DMS 273 (cell line): ENCODE data around the gene AKIRIN1.
"Not testable (repeated sequence)": the region's sequence is repeated elsewhere in the genome, so short reads cannot be mapped to it uniquely, and the experiment has no call there.

Experiments
- DNase-seq: peaks from one replicate; lab custom pipeline; 2025; ENCODE audit not compliant: unreplicated experiment; lab: John Stamatoyannopoulos, UW

AKIRIN1 gene

DNA sequence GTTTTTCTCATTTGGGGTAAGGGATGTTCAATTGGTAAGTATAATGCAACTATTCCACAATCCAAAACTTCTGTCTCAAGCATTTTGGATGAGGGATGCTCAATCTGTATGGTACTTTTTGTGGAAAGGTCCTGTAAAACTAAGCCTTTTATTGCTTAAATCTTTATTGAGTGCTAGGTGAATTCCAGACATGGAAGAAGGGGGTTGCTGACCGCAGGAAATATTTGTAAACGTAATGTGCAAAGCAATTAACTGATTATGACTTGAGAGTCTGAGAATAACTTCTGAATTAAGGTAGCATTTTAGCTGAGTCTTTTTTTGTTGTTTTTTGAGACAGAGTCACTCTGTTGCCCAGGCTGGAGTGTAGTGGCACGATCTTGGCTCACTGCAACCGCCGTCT is 3.1 kb downstream of the AKIRIN1 start:
- no peak for DNase-seq

DNA sequence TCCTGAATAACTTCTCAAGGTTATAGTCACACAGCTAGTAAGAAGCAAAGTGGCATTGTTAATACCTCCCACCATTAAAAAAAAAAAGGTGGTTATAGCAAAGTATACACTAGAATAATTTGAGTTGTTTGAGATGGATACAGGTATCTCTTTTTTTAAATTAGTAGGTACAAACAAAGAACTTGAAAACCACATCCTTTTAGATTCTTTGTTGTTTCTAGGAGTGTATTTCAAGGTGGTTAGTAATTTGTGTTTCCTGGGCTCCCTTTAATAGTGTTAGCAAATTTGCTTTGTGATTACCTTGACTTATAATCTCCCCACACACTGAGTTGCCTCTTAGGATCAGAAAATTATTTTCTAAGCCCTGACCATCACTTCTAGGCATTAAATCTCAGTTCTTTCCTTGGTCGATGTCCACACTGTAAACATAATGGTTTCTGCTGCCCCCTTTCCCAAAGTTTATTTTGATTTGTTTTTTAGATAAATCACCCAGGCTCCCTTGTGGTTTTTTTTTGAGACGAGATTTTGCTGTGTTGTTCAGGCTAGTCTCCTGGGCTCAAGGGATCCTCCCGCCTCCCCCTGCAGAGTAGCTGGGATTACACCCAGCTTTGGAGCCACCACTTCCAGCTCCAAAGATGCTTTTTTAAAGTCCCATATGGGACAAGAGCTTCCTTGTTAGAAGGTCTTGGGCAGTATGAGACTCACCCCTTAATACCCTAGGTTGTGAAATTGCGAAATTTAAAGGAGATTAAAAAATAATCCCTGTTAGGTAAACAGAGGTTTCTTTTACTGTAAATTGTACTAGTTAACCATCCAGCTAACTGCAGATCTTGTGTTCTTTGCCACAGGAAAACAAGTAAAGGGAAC is 6.2 kb downstream of the AKIRIN1 start:
- no peak for DNase-seq

DNA sequence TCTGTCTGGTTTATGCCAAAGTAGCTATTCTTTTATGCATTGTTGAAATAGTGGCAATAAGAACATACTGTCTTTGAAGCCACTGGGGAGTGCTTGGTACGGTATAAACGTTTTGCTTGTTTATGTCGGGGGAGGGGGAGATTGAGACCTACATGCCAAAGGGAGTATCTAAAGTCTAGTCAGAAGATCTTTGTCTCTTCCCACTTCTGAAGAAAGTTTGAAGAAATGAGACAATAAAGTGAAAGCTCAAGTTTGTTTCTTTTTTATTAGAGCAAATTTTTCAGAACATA is 6.8 kb downstream of the AKIRIN1 start:
- no peak for DNase-seq

DNA sequence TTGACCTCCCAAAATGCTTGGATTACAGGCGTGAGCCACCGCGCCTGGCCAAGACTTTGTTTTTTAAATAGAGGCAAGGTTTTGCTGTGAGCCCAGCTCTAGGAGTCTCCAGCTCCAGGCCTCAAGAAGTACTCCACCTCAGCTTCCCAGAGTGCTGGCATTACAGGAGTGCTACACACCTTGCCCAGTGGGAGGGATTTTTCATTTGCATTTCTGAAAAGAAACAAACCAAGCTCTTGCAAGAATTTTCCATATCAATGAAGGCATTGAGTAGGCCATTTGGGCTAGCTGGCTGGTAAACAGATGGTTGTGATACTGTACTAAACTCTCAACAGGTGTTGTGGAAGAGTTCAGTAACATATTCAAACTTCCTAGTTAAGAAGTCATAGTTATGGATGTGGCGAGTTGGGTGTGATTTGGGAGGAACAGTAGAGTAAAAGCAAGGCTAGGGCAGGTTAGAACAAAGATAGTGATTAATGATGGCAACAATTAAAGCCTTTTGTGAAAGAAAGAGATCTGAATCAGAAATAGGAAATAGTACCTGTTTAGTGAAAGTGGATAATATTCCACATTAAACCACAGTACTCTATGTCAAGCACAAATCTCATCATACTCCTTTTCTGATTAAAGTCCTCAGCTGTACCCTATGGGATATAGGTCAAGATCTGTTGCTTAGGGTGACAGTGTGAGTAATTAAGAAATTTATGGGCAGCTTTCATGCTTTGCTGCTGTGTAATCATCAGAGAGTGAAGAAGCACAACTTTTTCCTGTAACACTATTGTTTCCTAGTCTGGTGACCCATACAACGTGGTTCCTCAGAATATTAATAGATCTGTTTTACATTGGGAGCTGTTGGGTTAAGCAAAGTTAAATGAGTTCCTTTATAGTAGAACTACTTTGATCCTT is 10.7 kb downstream of the AKIRIN1 start:
- peak; percentile 89 for DNase-seq

DNA sequence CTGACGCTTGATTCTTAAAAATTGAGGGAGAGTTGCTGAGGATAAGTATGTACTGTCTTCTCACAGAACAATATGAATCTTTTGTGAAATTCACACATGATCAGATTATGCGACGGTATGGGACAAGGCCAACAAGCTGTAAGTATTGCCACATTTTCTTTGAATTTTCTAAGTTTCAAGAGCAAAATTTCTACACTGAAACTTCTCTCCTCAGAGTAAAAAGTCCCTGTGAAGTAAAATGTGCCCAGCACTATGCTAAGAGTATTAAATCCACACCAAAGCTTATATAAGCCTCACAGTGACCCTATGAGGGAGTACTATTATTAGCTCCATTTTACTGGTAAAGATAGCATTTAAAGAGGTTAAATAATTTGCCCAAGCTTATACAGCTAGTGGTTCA is 12.2 kb downstream of the AKIRIN1 start:
- no peak for DNase-seq

DNA sequence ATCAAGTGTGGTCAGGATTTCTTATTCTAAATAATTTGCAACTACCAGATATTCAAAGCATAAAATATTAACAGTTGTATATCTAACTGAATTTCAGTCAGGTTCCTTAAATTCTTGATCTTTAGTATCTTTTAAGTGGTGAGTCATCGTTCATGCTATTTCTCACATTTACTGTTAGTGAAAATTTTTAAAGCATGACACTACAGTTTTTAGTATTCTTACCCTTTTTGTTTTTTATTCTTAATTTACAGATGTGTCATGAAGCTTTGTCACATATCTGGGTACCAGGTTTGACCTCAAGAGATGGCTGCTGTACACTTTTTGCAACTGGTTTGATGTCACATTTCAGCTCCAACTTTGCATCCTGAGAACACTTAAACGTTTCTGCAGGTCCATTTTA is 12.7 kb downstream of the AKIRIN1 start:
- no peak for DNase-seq

DNA sequence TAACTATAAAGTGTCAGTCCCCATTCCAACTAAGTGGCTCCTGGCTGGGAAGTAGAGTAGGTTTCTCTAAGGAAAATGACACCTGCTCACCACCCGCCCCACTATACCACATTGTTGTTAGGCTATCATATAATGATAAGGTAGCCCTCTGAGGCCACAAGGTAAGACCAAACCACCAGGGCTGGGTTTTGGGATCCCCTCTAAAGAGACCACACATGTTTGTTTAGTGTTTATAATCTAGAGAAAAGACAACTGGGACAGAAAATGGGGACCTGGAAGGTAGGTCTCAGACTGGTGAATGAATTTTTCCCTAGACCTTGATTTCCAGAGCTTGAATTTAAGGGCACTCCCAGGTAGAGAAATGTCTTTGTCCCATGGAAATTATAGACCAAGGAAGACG is 15.2 kb downstream of the AKIRIN1 start:
- no peak for DNase-seq

DNA sequence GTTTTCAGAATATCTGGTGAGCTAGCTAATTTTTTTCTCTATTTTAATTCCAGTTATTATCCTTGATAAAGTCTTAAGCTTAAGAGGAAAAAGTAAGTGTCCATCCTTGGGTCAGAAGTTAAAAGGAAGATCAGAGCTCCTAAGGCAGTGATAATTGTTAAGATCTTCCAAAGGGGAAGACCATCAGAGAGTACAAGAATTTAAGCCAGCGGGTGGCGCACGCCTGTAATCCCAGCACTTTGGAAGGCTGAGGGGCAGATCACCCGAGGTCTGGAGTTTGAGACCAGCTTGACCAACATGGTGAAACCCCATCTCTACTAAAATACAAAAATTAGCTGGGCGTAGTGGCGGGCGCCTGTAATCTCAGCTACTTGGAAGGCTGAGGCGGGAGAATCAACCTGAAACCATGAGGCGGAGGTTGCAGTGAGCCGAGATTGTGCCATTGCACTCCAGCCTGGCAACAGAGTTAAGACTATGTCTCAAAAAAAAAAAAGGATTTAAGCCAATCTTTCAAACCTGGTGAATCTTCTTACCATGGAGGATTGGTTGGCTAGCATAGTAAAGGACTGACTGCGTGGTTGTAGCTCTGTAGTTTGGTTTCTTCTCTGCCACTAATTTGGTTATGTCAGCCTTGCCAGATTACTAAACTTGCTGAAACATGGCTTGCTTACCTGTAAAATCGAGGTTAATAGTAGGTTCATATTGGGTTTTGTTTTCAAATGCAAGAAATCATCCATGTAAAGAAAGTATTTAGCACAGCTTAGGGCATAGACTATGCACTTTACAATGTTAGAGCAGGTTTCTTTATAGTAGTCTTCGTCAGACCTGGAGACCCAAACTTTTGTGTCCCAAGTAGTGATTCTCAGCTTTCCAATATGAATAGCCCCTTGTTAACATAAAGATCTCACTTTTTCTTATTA is 15.9 kb downstream of the AKIRIN1 start:
- no peak for DNase-seq

DNA sequence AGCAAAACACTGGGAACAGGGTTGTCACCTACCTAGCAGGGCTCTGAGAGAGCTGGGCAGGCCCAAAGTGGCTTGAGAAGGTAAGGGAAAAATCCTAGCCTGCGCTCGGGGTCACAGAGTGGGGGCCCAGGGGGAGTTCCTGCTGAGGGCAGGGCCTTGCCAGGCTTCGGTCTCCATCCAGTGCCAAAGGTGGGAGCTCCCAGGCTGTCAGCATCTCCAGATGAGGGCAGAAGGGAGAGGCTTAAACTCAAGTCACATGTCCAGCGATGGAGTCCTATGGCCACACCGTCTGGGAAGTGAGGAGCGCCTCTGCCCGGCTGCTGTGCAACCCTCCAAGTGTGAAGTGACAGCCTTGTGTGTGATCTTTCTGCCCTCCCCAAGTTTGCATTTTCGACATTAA is 23.9 kb downstream of the AKIRIN1 start:
- DNase-seq = not testable (repeated sequence)

DNA sequence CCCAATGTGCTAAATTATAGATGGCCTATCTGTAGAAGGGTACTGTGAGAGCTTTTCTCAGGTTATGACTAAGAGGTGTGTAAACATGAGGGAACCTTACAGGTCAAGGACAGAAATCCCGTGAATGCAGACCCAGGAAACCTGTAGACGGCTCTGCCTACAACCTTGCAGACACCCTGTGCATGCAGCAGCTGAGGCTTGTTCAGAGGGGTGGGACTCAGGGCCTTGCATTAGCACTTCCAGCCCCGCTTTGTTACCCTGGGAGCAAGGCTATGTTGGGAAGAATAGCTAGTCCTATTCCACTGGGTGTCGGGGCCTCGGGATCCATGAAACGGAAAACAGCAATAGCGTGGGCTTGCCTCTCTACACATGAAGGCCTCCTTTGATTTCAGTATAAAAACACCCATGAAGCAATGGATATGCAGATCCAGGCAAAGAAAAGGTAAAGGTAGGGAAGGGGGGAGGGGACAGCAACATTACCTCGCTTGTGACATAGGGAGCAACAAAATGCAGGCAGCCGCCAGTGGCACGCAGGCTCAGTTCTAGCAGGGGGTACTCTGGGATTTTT is 25.6 kb downstream of the AKIRIN1 start:
- DNase-seq = no peak

DNA sequence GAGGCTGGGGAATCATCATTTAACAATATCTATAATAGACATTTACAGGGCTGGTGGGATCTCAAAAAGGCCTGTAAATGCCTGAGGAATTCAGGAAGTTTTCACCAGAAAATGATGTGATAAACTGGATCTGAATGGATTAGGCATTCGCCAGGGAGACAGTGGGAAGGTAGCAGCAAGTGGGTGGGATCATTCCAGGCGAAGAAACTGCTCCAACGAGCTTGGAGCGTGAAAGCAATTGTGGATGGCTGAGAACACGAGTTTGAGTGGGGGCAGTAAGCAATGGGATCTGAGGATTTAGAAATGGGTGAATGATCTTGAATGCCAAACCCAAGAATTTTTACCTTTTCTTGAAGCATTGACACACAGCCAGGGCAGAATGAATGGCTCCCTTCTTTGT is 26.2 kb downstream of the AKIRIN1 start:
- DNase-seq = no peak

DNA sequence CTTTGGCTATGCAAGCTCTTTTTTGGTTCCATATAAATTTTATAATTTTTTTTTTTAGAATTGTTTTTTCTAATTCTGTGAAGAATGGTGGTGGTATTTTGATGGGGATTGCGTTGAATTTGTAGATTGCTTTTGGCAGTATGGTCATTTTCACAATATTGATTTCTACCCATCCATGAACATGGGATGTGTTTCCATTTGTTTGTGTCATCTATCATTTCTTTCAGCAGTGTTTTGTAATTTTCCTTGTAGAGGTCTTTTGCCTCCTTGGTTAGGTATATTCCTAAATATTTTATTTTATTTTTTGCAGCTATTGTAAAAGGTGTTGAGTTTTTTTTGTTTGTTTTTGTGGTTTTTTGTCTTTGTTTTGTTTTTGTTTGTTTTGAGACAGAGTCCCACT is 29.4 kb downstream of the AKIRIN1 start:
- not testable (repeated sequence) for DNase-seq

DNA sequence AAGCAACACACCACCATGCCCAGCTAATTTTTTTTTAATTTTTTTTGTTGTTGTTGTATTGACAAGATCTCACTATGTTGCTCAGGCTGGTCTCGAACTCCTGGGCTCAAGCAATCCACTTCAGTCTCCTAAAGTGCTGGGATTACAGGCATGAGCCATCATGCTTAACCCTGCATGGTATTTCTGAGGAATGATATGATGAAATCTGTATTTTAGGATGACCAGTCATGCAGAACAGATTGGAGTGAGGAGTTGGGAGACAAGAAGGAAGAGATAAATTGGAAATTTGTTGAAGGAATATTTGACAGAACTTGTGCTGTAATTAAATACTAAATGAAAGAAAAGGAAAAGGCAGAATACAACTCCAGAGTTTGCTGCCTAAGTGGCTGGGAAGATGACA is 30.4 kb downstream of the AKIRIN1 start:
- DNase-seq = no peak

DNA sequence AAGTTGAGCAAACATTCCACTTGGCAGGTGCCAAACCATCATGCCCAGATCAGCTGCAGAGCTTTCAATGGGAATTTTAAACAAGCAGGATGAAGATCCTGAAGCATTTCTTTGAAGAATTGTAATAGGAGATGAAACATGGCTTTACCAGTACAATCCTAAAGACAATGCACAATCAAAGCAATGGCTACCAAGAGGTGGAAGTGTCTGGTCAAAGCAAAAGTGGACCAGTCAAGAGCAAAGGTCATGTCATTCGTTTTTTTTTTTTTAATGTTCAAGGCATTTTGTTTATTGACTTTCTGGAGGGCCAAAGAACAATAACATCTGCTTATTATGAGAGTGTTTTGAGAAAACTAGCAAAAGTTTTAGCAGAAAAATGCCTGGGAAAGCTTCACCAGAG is 32.1 kb downstream of the AKIRIN1 start:
- DNase-seq = no peak

DNA sequence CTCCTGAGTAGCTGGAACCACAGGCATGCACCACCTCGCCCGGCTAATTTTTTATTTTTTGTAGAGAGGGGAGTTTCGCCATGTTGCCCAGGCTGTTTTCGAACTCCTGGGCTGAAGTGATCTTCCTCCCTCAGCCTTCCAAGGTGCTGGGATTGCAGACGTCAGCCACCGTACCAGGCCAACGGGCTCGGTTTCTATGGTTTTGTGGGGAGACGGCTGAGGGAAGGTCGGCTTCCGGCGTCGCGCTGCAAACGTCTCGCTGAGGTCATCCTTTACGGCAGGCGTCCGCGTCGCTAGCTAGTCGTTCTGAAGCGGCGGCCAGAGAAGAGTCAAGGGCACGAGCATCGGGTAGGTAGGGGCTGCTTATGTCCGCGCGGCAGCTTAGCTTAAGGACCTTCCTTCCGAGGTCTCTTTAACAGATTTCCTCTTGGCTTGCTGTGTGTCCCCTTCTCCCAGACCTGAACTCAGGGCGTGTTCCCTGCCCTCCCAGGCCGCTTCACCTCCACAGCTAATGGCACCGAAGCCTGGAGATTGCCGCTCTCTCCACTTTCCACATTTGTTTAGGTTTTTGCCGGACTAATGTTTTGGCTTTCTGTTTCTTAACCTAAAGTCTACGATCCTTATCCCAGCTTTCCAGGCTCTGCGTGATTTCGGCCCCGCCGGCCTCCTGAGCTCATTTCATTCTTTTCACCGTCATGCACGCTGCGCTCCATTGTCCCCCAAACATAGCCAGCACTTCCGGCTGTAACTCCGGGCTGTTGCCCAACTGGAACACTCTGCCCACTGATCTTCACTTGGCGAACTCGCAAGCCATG is 35.2 kb downstream of the AKIRIN1 start, which contains the start of gene NDUFS5:
TSS of gene NDUFS5 (plus strand) at position 300 of the 815 bp plus-strand sequence. CDS start 2,375 bp downstream, outside the sequence.
- DNase-seq = peak; percentile 100

DNA sequence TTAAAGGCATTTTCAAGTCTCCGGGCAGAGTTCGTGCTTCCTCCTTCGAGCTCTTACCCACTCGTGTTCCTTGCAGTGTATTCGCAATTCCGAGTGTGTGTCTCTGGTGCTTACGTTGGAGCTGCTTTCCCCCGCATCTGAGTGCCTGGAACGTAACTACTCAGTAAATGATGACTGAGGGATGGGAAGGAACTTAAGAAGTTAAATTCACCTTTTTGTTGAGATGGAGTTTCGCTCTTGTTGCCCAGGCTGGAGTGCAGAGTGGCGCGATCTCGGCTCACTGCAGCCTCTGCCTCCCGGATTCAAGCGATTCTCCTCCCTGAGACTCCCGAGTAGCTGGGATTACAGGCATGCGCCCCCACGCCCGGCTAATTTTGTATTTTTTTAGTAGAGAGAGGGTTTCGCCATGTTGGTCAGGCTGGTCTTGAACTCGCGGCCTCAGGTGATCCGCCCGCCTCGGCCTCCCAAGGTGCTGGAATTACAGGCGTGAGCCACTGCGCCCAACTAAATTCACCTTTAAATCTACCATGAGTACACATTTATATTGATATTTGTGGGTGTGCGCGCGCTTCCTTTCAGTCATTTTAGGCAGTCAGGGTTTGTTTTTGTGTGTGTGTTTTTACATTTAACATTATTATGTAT is 35.9 kb downstream of the AKIRIN1 start:
- DNase-seq = no peak

DNA sequence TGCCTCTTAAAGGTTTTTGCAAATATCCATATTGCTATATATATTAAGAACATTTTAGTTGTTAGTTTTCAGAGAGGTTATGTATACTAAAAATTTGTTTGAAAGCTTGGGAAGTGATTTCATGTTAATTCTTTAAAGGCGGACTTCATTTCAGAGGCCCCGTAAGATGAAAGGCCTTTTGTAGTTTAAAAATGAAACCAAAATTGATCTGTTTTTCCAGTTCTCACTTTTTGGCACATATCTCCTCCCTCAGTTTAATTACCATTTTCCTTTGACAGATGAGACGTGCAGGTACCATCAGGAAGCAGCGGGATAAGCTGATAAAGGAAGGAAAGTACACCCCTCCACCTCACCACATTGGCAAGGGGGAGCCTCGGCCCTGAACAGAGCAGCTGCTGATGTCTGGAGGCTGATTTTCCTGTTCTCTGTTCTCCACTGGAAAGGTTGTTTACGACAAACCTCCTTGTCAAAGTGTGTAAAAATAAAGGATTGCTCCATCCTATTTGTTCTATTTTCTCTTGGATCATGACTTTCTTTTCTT is 43.1 kb downstream of the AKIRIN1 start:
- no peak for DNase-seq

DNA sequence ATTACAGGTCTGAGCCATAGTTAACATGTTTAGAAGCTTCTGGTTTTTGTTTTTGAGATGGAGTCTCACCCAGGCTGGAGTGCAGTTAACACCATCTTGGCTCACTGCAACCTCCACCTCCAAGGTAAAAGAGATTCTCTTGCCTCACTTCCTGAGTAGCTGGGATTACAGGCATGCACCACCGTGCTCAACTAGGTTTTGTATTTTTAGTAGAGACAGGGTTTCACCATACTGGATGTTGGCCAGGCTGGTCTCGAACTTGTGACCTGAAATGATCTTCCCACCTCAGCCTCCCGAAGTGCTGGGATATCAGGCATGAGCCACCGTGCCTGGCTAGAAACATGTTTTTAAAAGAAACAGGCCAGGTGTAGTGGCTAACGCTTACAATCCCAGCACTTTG is 45.6 kb downstream of the AKIRIN1 start:
- DNase-seq = no peak

DNA sequence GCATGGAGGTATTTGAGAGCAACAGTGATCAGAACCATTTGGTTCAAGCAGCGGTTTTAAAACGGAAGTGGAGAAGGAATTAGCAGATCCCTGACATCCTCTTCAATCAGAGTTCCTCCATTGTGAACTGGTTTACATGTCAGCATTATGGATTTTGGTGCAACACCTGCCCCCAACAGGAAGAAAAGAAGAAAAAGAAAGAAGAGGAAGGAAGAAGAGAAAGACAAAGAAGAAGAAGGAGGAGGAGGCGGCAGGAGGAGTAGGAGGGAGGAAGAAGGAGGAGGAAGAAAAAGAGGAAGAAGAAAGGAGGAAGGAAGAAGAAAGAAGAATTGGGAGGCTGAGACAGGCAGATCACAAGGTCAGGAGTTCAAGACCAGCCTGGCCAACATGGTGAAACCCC is 52.4 kb downstream of the AKIRIN1 start:
- no peak for DNase-seq
